GM23248 (cell line): ENCODE data around the gene SYNGR2. TPM values are rescaled to one million over a fixed set of nuclear protein-coding genes. Genes with fewer than 3 reads are reported as not detected.

Experiments
- DNase-seq: peaks from one replicate; pipeline ENCODE4 v3.0.0-alpha.2; 2015
- H2AFZ ChIP-seq: fragments of 200-600 bp; sonication (generic); 2 replicates; pipeline ENCODE4 v1.6.1; 2016; ENCODE audit warnings: antibody characterized with exemption
- H3F3A ChIP-seq: fragments of 200-600 bp; sonication (generic); 2 replicates; pipeline ENCODE4 v1.6.1; 2016; ENCODE audit warnings: mild to moderate bottlenecking, antibody characterized with exemption, mixed run types; ENCODE audit not compliant: insufficient read depth
- H3K27ac ChIP-seq: fragments of 200-600 bp; sonication (generic); 2 replicates; pipeline ENCODE4 v1.5.1; 2016; ENCODE audit warnings: mild to moderate bottlenecking
- H3K27me3 ChIP-seq: fragments of 200-600 bp; sonication (generic); replicated peaks from 2 replicates; pipeline ENCODE4 v1.6.1; 2016; ENCODE audit warnings: mild to moderate bottlenecking; ENCODE audit not compliant: insufficient read depth
- H3K36me3 ChIP-seq: fragments of 200-600 bp; sonication (generic); 2 replicates; pipeline ENCODE4 v1.6.1; 2016; ENCODE audit warnings: low read depth, mild to moderate bottlenecking
- H3K4me1 ChIP-seq: fragments of 200-600 bp; sonication (generic); 2 replicates; pipeline ENCODE4 v1.6.1; 2016; ENCODE audit warnings: mild to moderate bottlenecking; ENCODE audit not compliant: insufficient read depth
- H3K4me2 ChIP-seq: fragments of 200-600 bp; sonication (generic); one replicate; pipeline ENCODE4 v1.6.1; 2016; ENCODE audit warnings: mild to moderate bottlenecking; ENCODE audit not compliant: unreplicated experiment
- H3K4me3 ChIP-seq: fragments of 200-600 bp; sonication (generic); 2 replicates; pipeline ENCODE4 v1.5.1; 2016; ENCODE audit warnings: mild to moderate bottlenecking
- H3K79me2 ChIP-seq: fragments of 200-600 bp; sonication (generic); 2 replicates; pipeline ENCODE4 v1.6.1; 2016; ENCODE audit warnings: mild to moderate bottlenecking; ENCODE audit not compliant: insufficient read depth
- H3K9ac ChIP-seq: fragments of 200-600 bp; sonication (generic); 2 replicates; pipeline ENCODE4 v1.6.1; 2016; ENCODE audit warnings: mild to moderate bottlenecking
- H3K9me2 ChIP-seq: fragments of 200-600 bp; sonication (generic); 2 replicates; pipeline ENCODE4 v1.6.1; 2016; ENCODE audit warnings: mixed run types, mild to moderate bottlenecking, moderate library complexity; ENCODE audit not compliant: insufficient read depth
- H3K9me3 ChIP-seq: fragments of 200-600 bp; sonication (generic); one replicate; pipeline ENCODE4 v1.6.1; 2017; ENCODE audit warnings: low read depth
- H4K20me1 ChIP-seq: fragments of 200-600 bp; sonication (generic); 2 replicates; pipeline ENCODE4 v1.6.0; 2016; ENCODE audit not compliant: insufficient read depth
- EZH2 ChIP-seq: fragments of 200-600 bp; sonication (generic); IDR thresholded peaks from 2 replicates; pipeline ENCODE4 v1.6.1; 2018; ENCODE audit warnings: antibody characterized with exemption, mild to moderate bottlenecking; ENCODE audit not compliant: insufficient read depth, poor library complexity, severe bottlenecking
- EZH2phosphoT487 ChIP-seq: fragments of 200-600 bp; sonication (generic); IDR thresholded peaks from 2 replicates; pipeline ENCODE4 v1.6.1; 2018; ENCODE audit warnings: antibody characterized with exemption, moderate library complexity, mild to moderate bottlenecking, low read depth; ENCODE audit not compliant: insufficient read depth
- WGBS, 2 experiments: methylation state at CpG; one replicate each; pipeline ENCODE4 v1.1.6; 2015 to 2017; ENCODE audit warnings: low lambda C conversion rate in 2 of 2, low coverage in 1 of 2; ENCODE audit errors: missing lambda C conversion rate in 2 of 2; 5-methylcytosine and 5-hydroxymethylcytosine counted together
- in situ Hi-C: fragments of 300-500 bp; cut with MboI; formaldehyde crosslinking; loops from 2 replicates; pipeline ENCODE4 v1.15.0; 2020
- polyA plus RNA-seq: library from polyadenylated mRNA; unstranded; fragments of >200 nt; fragmentation: Nextera tagmentation; extraction: Ambion mirVana; gene quantifications from 2 replicates; pipeline ENCODE4 v1.2.1, GENCODE V29; 2016
- total RNA-seq: library from RNA; depleted of rRNA; stranded (reverse); fragments of >200 nt; shearing (Covaris generic); gene quantifications from 2 replicates; pipeline ENCODE4 v1.2.3, GENCODE V29; 2014

The SYNGR2 gene
- total and polyA plus RNA-seq, 2 experiments from 2014 or later = 6.2 to 19.3 TPM

DNA sequence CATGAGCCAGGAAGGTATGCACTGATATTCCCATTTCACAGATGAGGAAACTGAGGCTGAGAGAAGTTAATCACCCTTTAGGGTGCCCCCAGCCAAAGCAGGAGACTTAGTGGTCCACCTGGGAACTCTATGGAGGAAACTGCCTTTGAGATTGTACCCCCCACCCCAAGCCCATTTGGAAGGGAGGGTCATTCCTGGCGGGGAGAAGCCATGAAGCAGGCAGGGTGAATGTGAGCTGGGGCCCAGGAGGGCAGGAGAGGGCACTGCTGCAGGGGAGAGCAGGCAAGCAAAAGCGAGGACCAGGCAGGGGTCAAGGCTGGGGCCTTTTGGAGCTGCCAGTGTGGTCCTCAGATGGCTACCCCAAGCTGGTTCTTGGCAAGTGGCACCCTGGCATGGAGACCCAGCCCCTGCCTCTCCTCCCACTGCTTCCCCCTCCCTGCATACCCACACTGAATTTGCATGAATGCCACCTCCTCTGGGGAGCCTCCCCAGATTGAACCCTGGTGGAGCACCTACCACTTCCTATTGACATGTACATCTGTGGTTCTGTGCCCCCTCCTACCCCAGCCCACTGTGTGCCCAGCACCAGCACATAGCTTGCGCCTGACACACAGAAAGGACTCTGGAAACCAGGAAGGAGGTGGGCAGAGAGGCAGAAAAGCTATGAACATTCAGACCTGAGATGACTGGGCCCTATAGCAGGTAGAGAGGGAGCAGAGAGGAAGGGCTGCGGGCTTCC, 38.9 kb upstream of the SYNGR2 start:
- Histone ChIP-seq H3K4me1 (0 out of 2 replicates have a peak, but pooled peaks cover 3% of the 10 kb centered on the region), H4K20me1 (no peaks in the 10 kb centered on the region), H3K9me3 (no peaks in the 10 kb centered on the region), H3K36me3 (no peaks in the 10 kb centered on the region), H3K79me2 (no peaks in the 10 kb centered on the region), H3K27ac (no peak overlapping the region), H3K27me3 (peaks cover 39% of the 10 kb centered on the region), H2AFZ (no peak overlapping the region), H3K9me2 (no peaks in the 10 kb centered on the region), H3K4me2 (no peak overlapping the region), H3F3A (no peaks in the 10 kb centered on the region; the same call in 1 of the 2 replicates), H3K4me3 (no peak overlapping the region), H3K9ac (no peak overlapping the region)
- 93 to 95% methylated on average over 4 of the region's 4 CpGs for WGBS, 2 experiments
- TF ChIP-seq EZH2 = no peak
- TF ChIP-seq EZH2phosphoT487 = no peak
- no peak for DNase-seq
- in situ Hi-C loops = no loop called here

DNA sequence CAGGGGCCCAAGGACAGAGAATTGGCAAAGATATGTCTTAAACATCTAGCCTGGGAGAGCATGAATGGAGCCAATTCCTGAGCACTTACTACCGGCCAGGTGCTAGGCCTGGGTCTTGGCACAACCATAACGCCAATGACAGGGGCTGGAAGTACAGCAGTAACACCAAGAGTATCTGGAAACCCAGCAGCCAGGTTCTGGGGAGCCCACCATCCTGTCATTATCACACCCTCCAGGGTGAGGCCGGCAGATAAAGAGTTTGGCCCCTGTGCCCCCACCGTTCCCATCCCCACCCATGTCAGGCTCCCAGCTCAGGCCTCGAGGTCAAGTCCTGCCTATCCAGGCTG, 38.3 kb upstream of the SYNGR2 start:
- Histone ChIP-seq H3K9me3 (no peaks in the 10 kb centered on the region), H3K4me2 (no peak overlapping the region), H3K27me3 (peaks cover 43% of the 10 kb centered on the region), H3K36me3 (no peaks in the 10 kb centered on the region), H3F3A (no peaks in the 10 kb centered on the region; the same call in 1 of the 2 replicates), H3K9me2 (no peaks in the 10 kb centered on the region), H3K79me2 (no peaks in the 10 kb centered on the region), H4K20me1 (no peaks in the 10 kb centered on the region), H3K4me3 (no peak overlapping the region), H3K27ac (no peak overlapping the region), H2AFZ (no peak overlapping the region), H3K4me1 (0 out of 2 replicates have a peak, but pooled peaks cover 3% of the 10 kb centered on the region), H3K9ac (no peak overlapping the region)
- TF ChIP-seq EZH2phosphoT487 (no peak), EZH2 (no peak)
- no peak for DNase-seq
- in situ Hi-C loops = no loop called here
- 60 to 61% methylated on average over 4 to 5 of the region's 5 CpGs for WGBS, 2 experiments

DNA sequence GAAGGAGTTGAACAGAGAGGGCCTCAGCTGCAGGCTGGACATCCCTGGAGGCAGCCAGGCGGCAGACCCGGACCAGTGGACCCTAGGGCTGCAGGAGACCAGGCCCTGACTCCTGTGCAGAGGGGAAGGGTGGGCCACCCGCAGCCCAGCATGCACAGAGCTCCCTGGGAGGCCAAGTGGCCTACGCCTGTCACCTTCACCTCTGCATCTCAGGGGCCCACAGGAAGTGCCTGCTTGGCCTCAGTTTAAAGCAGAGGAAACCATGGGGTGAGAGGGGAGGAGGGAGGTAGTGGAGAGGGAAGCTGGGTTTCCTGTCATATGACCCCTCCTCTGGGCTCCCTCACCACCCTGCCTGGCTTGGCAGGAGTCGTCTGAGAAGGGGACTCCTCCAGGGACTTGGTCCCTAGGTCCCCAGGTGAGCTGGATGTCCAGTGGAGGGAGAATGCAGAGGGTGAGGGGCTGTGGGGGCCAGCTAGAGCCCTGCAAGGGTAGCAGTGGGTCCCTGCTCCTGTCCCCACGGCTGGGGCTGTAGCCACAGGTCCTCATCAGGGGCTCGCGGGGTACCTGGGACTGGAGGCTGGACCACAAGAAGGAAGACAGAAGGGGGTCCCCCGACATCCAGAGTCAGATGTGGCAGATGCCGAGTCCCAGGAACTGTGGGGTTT, 37.8 kb upstream of the SYNGR2 start, which contains the start of gene TMC8:
TMC8 (plus strand) TSS at position 335 of the 665 bp plus-strand sequence. CDS start 818 bp downstream, outside the sequence.
- no peak within 1 kb of the TSS for H3K9ac ChIP-seq
- in situ Hi-C loops = no loop called here
- no peak within 1 kb of the TSS for H2AFZ ChIP-seq
- WGBS, 2 experiments = 79 to 80% methylated on average over 10 of the region's 10 CpGs
- H3K4me3 ChIP-seq = no peak within 1 kb of the TSS
- TF ChIP-seq EZH2 (no peak), EZH2phosphoT487 (no peak)
- H3K9me3 ChIP-seq = no peaks in the 10 kb centered on the region
- H3K27me3 ChIP-seq = peaks cover 43% of the 10 kb centered on the region
- H3F3A ChIP-seq = no peaks in the 10 kb centered on the region; the same call in 1 of the 2 replicates
- no peaks in the 10 kb centered on the region for H3K9me2 ChIP-seq
- H3K27ac ChIP-seq = no peak within 1 kb of the TSS
- 0 out of 2 replicates have a peak, but pooled peaks cover 3% of the 10 kb centered on the region for H3K4me1 ChIP-seq
- H3K79me2 ChIP-seq = no peaks in the 10 kb centered on the region
- no peaks in the 10 kb centered on the region for H3K36me3 ChIP-seq
- no peak for DNase-seq
- no peaks in the 10 kb centered on the region for H4K20me1 ChIP-seq
- no peak within 1 kb of the TSS for H3K4me2 ChIP-seq

DNA sequence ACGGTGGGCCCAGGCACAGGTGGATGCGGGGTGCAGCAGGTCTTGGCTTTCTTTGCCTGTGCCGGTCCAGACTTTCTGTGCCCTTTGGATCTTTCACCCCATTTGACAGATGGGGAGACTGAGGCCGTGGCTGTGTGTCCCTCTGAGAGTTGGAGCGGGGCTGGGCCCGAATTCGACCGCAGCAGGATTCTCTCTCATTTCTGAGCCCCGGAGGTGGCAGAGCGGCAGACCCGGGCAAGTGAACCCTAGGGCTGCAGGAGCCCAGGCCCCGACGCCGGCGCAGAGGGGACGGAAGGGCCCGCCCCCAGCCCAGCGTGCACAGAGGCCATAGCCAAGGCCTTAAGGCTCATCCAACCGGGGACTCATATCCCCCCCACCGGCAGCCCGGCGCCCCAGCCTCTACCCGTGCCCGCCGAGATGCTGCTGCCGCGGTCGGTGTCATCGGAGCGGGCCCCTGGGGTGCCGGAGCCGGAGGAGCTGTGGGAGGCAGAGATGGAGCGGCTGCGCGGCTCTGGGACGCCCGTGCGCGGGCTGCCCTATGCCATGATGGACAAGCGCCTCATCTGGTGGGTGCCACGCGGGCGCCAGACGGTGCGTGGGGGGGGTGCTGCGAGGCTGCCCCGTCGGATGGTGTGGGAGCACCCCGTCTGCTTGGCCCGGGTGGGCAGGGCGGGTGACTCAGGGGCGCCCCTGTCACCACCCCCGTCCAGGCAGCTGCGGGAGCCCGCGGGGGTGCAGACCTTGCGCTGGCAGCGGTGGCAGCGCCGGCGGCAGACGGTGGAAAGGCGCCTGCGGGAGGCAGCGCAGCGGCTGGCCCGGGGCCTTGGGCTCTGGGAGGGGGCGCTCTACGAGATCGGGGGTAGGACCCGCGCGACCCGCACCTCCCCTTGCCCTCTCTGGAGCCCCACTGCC, 37.0 kb upstream of the SYNGR2 start:
- Histone ChIP-seq H3K9ac (no peak overlapping the region), H3K4me2 (no peak overlapping the region), H4K20me1 (no peaks in the 10 kb centered on the region), H3K36me3 (no peaks in the 10 kb centered on the region), H2AFZ (no peak overlapping the region), H3K4me3 (no peak overlapping the region), H3K79me2 (no peaks in the 10 kb centered on the region), H3K27ac (no peak overlapping the region), H3K4me1 (0 out of 2 replicates have a peak, but pooled peaks cover 3% of the 10 kb centered on the region), H3K27me3 (peaks cover 43% of the 10 kb centered on the region), H3K9me2 (no peaks in the 10 kb centered on the region), H3K9me3 (no peaks in the 10 kb centered on the region), H3F3A (no peaks in the 10 kb centered on the region; the same call in 1 of the 2 replicates)
- DNase-seq = peak; percentile 41
- TF ChIP-seq EZH2phosphoT487 (no peak), EZH2 (peak; percentile 14)
- 19 to 21% methylated on average over 54 to 61 of the region's 74 CpGs for WGBS, 2 experiments
- in situ Hi-C loops = no loop called here
